ENCODE measurements around the gene UBA52.

Gene UBA52

GRCh38 chr19:18558604-18559003, 13.1 kb upstream of the UBA52 start:
- H3K9ac ChIP-seq (ENCODE audit: low read length): peak overlapping the region; percentile 98
- peaks cover 19% of the 10 kb centered on the region for H3K4me1 ChIP-seq (ENCODE audit: control insufficient read depth, insufficient read depth, low read length)
- DNase-seq (ENCODE audit: low read depth): no peak
- H3K27me3 ChIP-seq (replicated peaks; ENCODE audit: control insufficient read depth, insufficient read depth, low read length): no peaks in the 10 kb centered on the region
- peaks cover 10% of the 10 kb centered on the region for H3K36me3 ChIP-seq (ENCODE audit: control insufficient read depth, insufficient read depth, low read length, severe bottlenecking)
- H3K4me3 ChIP-seq (ENCODE audit: low read length): peak overlapping the region; percentile 99
- no peaks in the 10 kb centered on the region for H3K9me3 ChIP-seq (ENCODE audit: control insufficient read depth, low read length)

GRCh38 chr19:18559685-18560084, 12.0 kb upstream of the UBA52 start:
- Histone ChIP-seq H3K4me1 (ENCODE audit: control insufficient read depth, insufficient read depth, low read length) (peaks cover 19% of the 10 kb centered on the region), H3K36me3 (ENCODE audit: control insufficient read depth, insufficient read depth, low read length, severe bottlenecking) (peaks cover 21% of the 10 kb centered on the region), H3K9ac (ENCODE audit: low read length) (peak overlapping the region; percentile 49), H3K4me3 (ENCODE audit: low read length) (no peak overlapping the region), H3K9me3 (ENCODE audit: control insufficient read depth, low read length) (no peaks in the 10 kb centered on the region), H3K27me3 (replicated peaks; ENCODE audit: control insufficient read depth, insufficient read depth, low read length) (no peaks in the 10 kb centered on the region)
- DNase-seq (ENCODE audit: low read depth): no peak

DNA sequence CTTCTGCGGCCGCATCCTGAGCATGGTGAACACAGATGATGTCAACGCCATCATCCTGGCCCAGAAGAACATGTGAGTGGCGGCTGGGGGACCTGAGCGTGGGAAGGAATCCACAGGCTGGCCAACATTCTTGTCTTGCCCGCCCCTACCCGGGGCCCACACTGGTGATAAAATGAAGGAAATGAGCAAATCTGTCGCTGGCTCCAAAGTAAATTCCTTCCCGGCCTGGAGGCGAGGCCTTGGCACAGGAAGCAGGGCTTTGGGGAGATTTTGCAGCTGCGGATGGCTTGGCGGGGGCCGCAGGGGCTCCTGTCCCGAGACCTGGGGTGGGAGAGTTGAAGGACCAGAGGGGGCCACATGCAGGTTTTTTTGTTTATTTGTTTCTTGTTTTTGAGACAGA, 9.6 kb upstream of the UBA52 start:
- H3K9ac ChIP-seq (ENCODE audit: low read length): no peak overlapping the region
- H3K4me3 ChIP-seq (ENCODE audit: low read length): no peak overlapping the region
- peak; percentile 27 for DNase-seq (ENCODE audit: low read depth)
- H3K4me1 ChIP-seq (ENCODE audit: control insufficient read depth, insufficient read depth, low read length): peaks cover 19% of the 10 kb centered on the region
- H3K27me3 ChIP-seq (replicated peaks; ENCODE audit: control insufficient read depth, insufficient read depth, low read length): no peaks in the 10 kb centered on the region
- no peaks in the 10 kb centered on the region for H3K9me3 ChIP-seq (ENCODE audit: control insufficient read depth, low read length)
- peaks cover 45% of the 10 kb centered on the region for H3K36me3 ChIP-seq (ENCODE audit: control insufficient read depth, insufficient read depth, low read length, severe bottlenecking)

DNA sequence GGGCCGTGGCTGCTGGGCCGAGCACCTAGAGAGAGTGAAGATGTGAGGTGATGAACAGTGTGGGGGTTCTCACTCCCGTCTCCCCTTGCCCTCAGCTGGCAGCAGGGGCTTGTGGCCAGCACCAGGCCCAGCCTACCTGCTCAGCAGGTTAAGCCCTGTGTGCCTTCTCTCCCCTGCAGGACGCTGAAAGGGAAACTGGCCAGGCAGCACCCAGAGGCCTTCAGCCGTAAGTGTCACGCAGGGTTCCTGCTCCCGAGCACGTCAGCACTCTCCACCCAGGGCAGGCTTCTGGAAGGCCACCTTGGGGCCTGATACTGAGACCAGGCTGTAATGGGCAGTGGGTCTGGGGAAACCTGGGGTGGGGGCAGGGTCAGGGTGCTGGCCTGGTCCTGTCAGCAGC, 4.7 kb upstream of the UBA52 start:
- Histone ChIP-seq H3K36me3 (ENCODE audit: control insufficient read depth, insufficient read depth, low read length, severe bottlenecking) (peaks cover 69% of the 10 kb centered on the region), H3K4me3 (ENCODE audit: low read length) (no peak overlapping the region), H3K27me3 (replicated peaks; ENCODE audit: control insufficient read depth, insufficient read depth, low read length) (no peaks in the 10 kb centered on the region), H3K9me3 (ENCODE audit: control insufficient read depth, low read length) (no peaks in the 10 kb centered on the region), H3K4me1 (ENCODE audit: control insufficient read depth, insufficient read depth, low read length) (peaks cover 3% of the 10 kb centered on the region), H3K9ac (ENCODE audit: low read length) (no peak overlapping the region)
- no peak for DNase-seq (ENCODE audit: low read depth)

GRCh38 chr19:18568367-18568766, 3.3 kb upstream of the UBA52 start:
- no peak for DNase-seq (ENCODE audit: low read depth)
- no peaks in the 10 kb centered on the region for H3K27me3 ChIP-seq (replicated peaks; ENCODE audit: control insufficient read depth, insufficient read depth, low read length)
- H3K4me3 ChIP-seq (ENCODE audit: low read length): no peak overlapping the region
- H3K36me3 ChIP-seq (ENCODE audit: control insufficient read depth, insufficient read depth, low read length, severe bottlenecking): peaks cover 65% of the 10 kb centered on the region
- H3K9me3 ChIP-seq (ENCODE audit: control insufficient read depth, low read length): no peaks in the 10 kb centered on the region
- H3K4me1 ChIP-seq (ENCODE audit: control insufficient read depth, insufficient read depth, low read length): peaks cover 10% of the 10 kb centered on the region
- no peak overlapping the region for H3K9ac ChIP-seq (ENCODE audit: low read length)

DNA sequence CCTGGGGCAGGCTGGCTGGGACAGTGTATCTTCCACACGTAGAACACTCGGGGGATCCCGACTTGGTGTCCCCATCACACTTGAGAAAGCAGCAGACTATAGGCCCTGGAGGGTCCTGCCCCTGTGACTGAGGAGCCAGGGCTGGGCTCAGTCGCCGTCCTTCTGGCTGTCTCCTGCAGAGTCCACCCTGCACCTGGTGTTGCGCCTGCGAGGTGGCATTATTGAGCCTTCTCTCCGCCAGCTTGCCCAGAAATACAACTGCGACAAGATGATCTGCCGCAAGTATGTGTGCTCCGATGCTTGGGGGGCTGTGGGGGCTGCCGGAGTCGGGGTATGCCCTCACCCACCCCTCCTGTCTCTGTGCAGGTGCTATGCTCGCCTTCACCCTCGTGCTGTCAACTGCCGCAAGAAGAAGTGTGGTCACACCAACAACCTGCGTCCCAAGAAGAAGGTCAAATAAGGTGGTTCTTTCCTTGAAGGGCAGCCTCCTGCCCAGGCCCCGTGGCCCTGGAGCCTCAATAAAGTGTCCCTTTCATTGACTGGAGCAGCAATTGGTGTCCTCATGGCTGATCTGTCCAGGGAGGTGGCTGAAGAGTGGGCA, 3.1 kb downstream of the UBA52 start:
- Histone ChIP-seq H3K9ac (ENCODE audit: low read length) (peak overlapping the region; percentile 21), H3K27me3 (replicated peaks; ENCODE audit: control insufficient read depth, insufficient read depth, low read length) (no peaks in the 10 kb centered on the region), H3K36me3 (ENCODE audit: control insufficient read depth, insufficient read depth, low read length, severe bottlenecking) (peaks cover 49% of the 10 kb centered on the region), H3K9me3 (ENCODE audit: control insufficient read depth, low read length) (no peaks in the 10 kb centered on the region), H3K4me1 (ENCODE audit: control insufficient read depth, insufficient read depth, low read length) (peaks cover 14% of the 10 kb centered on the region), H3K4me3 (ENCODE audit: low read length) (no peak overlapping the region)
- DNase-seq (ENCODE audit: low read depth): no peak

DNA sequence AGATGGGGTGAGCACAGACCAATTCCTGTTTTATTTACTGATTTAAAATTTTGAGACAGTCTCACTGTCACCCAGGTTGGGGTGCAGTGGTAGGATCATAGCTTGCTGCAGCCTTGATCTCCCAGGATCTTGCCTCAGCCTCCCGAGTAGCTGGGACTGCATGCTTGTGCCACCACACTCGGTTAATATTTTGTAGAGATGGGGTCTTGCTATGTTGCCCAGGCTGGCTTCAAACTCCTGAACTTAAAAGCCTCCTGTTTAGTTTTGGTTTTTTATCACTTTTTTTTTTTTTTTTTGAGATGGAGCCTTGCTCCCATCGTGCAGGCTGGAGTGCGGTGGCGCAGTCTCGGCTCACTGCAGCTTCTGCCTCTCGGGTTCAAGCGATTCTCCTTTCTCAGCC, 4.7 kb downstream of the UBA52 start:
- no peak overlapping the region for H3K9ac ChIP-seq (ENCODE audit: low read length)
- H3K9me3 ChIP-seq (ENCODE audit: control insufficient read depth, low read length): no peaks in the 10 kb centered on the region
- no peak overlapping the region for H3K4me3 ChIP-seq (ENCODE audit: low read length)
- no peaks in the 10 kb centered on the region for H3K27me3 ChIP-seq (replicated peaks; ENCODE audit: control insufficient read depth, insufficient read depth, low read length)
- peaks cover 14% of the 10 kb centered on the region for H3K4me1 ChIP-seq (ENCODE audit: control insufficient read depth, insufficient read depth, low read length)
- no peak for DNase-seq (ENCODE audit: low read depth)
- peaks cover 49% of the 10 kb centered on the region for H3K36me3 ChIP-seq (ENCODE audit: control insufficient read depth, insufficient read depth, low read length, severe bottlenecking)

- Histone ChIP-seq H3K9ac (ENCODE audit: low read length) (no peak overlapping the region), H3K27me3 (replicated peaks; ENCODE audit: control insufficient read depth, insufficient read depth, low read length) (no peaks in the 10 kb centered on the region), H3K4me1 (ENCODE audit: control insufficient read depth, insufficient read depth, low read length) (peaks cover 13% of the 10 kb centered on the region), H3K9me3 (ENCODE audit: control insufficient read depth, low read length) (no peaks in the 10 kb centered on the region), H3K36me3 (ENCODE audit: control insufficient read depth, insufficient read depth, low read length, severe bottlenecking) (peaks cover 49% of the 10 kb centered on the region), H3K4me3 (ENCODE audit: low read length) (no peak overlapping the region)
- DNase-seq (ENCODE audit: low read depth): no peak
Measured at GRCh38 chr19:18577365-18577914, 5.8 kb downstream of the UBA52 start.

- no peak for DNase-seq (ENCODE audit: low read depth)
- H3K9ac ChIP-seq (ENCODE audit: low read length): no peak overlapping the region
- no peaks in the 10 kb centered on the region for H3K4me1 ChIP-seq (ENCODE audit: control insufficient read depth, insufficient read depth, low read length)
- H3K36me3 ChIP-seq (ENCODE audit: control insufficient read depth, insufficient read depth, low read length, severe bottlenecking): peaks cover 25% of the 10 kb centered on the region
- no peaks in the 10 kb centered on the region for H3K9me3 ChIP-seq (ENCODE audit: control insufficient read depth, low read length)
- H3K4me3 ChIP-seq (ENCODE audit: low read length): no peak overlapping the region
- H3K27me3 ChIP-seq (replicated peaks; ENCODE audit: control insufficient read depth, insufficient read depth, low read length): no peaks in the 10 kb centered on the region
Measured at GRCh38 chr19:18580311-18580710, 8.7 kb downstream of the UBA52 start.

DNA sequence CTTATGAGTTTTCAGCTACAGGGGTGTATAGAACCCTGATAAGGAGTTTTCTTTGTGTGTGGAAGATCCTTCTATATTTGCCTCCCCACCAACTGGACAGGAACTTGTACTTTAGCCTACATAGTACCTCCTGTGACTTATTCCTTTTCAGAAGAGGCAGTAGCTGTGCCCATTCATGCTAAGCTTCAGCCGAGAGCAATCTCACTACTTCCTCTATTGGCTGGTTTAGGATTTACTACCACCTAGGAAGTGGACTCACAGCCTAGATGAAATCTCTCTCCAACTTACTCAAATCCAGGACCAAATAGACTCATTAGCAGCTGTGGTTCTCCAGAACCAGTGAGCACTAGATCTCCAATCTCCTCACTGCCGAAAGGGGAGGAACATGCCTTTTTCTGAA, 14.6 kb downstream of the UBA52 start:
- Histone ChIP-seq H3K4me3 (ENCODE audit: low read length) (no peak overlapping the region), H3K9me3 (ENCODE audit: control insufficient read depth, low read length) (no peaks in the 10 kb centered on the region), H3K27me3 (replicated peaks; ENCODE audit: control insufficient read depth, insufficient read depth, low read length) (no peaks in the 10 kb centered on the region), H3K9ac (ENCODE audit: low read length) (no peak overlapping the region), H3K36me3 (ENCODE audit: control insufficient read depth, insufficient read depth, low read length, severe bottlenecking) (peaks cover 5% of the 10 kb centered on the region), H3K4me1 (ENCODE audit: control insufficient read depth, insufficient read depth, low read length) (peaks cover 23% of the 10 kb centered on the region)
- DNase-seq (ENCODE audit: low read depth): no peak

DNA sequence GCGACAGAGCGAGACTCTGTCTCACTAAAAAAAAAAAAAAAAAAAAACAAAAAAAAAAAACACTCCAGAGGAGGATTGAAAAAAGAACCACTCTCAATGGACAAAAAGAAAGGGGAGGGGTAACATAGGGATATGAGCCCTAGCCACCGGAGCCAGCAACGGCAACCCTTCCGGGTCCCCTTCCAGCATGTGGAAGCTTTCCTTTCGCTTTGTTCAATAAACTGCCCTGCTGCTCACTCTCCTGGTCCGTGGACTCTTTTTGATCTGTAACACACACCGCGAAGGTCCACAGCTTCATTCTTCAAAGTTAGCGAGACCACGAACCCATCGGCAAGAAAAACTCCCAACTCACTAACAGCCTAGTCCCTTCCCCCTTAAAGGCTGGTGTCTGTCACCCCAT, 15.9 kb downstream of the UBA52 start:
- DNase-seq (ENCODE audit: low read depth): no peak
- Histone ChIP-seq H3K27me3 (replicated peaks; ENCODE audit: control insufficient read depth, insufficient read depth, low read length) (no peaks in the 10 kb centered on the region), H3K36me3 (ENCODE audit: control insufficient read depth, insufficient read depth, low read length, severe bottlenecking) (peaks cover 5% of the 10 kb centered on the region), H3K4me3 (ENCODE audit: low read length) (peak overlapping the region; percentile 82), H3K9ac (ENCODE audit: low read length) (peak overlapping the region; percentile 92), H3K9me3 (ENCODE audit: control insufficient read depth, low read length) (no peaks in the 10 kb centered on the region), H3K4me1 (ENCODE audit: control insufficient read depth, insufficient read depth, low read length) (peaks cover 33% of the 10 kb centered on the region)
